Vagina (tissue), 2 donors: Measurements from ENCODE around the gene RHOA.

Experiments
- POLR2A ChIP-seq, 2 donors: fragments of 450-650 bp; IDR thresholded peaks; one replicate each; pipeline ENCODE4 v1.6.1; 2017; ENCODE audit warnings: antibody characterized with exemption in 2 of 2, mild to moderate bottlenecking in 2 of 2, moderate library complexity in 2 of 2
- POLR2AphosphoS5 ChIP-seq, 2 donors: sonication (generic); formaldehyde crosslinking; IDR thresholded peaks; one replicate each; pipeline ENCODE4 v1.9.0; 2017; ENCODE audit warnings: antibody characterized with exemption in 2 of 2, mild to moderate bottlenecking in 2 of 2, low read depth in 1 of 2; ENCODE audit not compliant: insufficient read depth in 1 of 2
- TF ChIP-seq, protein P1 (sequence below), 3 experiments: fragments of 450-650 bp in 2 of 3; fragments of 200-600 bp in 1 of 3; sonication (generic) in 1 of 3; IDR thresholded peaks; one replicate each; pipeline ENCODE4 v1.5.1; 2017 to 2019; ENCODE audit warnings: antibody characterized with exemption in 3 of 3, mild to moderate bottlenecking in 2 of 3, moderate library complexity in 2 of 3

DNA sequence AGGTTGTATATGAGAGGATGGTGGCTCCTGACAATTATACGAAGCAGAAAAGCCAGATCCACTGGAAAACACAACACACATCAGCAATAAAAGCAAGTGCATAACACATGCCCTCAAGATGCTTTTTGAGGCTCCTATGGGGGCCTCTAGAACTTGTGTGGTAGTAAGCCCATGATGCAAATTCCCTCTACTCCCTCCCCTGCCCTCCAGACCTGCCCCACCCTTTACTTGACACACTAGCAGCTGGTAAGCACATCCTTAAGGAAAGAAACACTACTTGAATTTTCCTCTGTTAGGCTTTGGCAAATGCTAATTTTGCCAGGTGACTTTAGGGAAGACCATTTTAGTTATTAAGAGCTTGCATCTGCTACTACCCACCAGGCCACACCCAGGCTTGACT lies 101.1 kb downstream of the RHOA start:
- TF ChIP-seq, protein P1, sequence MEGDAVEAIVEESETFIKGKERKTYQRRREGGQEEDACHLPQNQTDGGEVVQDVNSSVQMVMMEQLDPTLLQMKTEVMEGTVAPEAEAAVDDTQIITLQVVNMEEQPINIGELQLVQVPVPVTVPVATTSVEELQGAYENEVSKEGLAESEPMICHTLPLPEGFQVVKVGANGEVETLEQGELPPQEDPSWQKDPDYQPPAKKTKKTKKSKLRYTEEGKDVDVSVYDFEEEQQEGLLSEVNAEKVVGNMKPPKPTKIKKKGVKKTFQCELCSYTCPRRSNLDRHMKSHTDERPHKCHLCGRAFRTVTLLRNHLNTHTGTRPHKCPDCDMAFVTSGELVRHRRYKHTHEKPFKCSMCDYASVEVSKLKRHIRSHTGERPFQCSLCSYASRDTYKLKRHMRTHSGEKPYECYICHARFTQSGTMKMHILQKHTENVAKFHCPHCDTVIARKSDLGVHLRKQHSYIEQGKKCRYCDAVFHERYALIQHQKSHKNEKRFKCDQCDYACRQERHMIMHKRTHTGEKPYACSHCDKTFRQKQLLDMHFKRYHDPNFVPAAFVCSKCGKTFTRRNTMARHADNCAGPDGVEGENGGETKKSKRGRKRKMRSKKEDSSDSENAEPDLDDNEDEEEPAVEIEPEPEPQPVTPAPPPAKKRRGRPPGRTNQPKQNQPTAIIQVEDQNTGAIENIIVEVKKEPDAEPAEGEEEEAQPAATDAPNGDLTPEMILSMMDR (IDR thresholded peaks at IDR 0.05), result no peak
- TF ChIP-seq POLR2A (IDR thresholded peaks at IDR 0.05) (no peak), POLR2AphosphoS5 (IDR thresholded peaks at IDR 0.05; ENCODE audit: insufficient read depth in 1 of 2, low read depth in 1 of 2) (no peak)
